Stomach smooth muscle (tissue), 2 donors: ENCODE measurements around the gene PCDHAC2.
A peak's percentile ranks its signal among the peaks of the same experiment; 100 is the strongest.

Experiments
- H3K27ac ChIP-seq: one replicate; pipeline ENCODE4 v1.7.0; 2013; ENCODE audit warnings: mild to moderate bottlenecking, low read length, inconsistent platforms
- H3K27me3 ChIP-seq, 2 donors: one replicate each; pipeline ENCODE4 v1.7.0; 2013; ENCODE audit warnings: low read length in 2 of 2; ENCODE audit not compliant: insufficient read depth in 2 of 2, control insufficient read depth in 1 of 2
- H3K36me3 ChIP-seq, 2 donors: one replicate each; pipeline ENCODE4 v1.7.0; 2013; ENCODE audit warnings: low read length in 2 of 2; ENCODE audit not compliant: control insufficient read depth in 2 of 2, insufficient read depth in 2 of 2
- H3K4me1 ChIP-seq: one replicate; pipeline ENCODE4 v1.7.0; 2013; ENCODE audit warnings: low read length; ENCODE audit not compliant: control insufficient read depth, insufficient read depth
- H3K4me3 ChIP-seq, 2 donors: one replicate each; pipeline ENCODE4 v1.7.0; 2013; ENCODE audit warnings: low read length in 2 of 2
- H3K9ac ChIP-seq, 2 donors: one replicate each; pipeline ENCODE4 v1.7.0; 2013; ENCODE audit warnings: low read length in 2 of 2, mild to moderate bottlenecking in 1 of 2
- H3K9me3 ChIP-seq, 2 donors: one replicate each; pipeline ENCODE4 v1.7.0; 2013; ENCODE audit warnings: low read length in 2 of 2; ENCODE audit not compliant: control insufficient read depth in 2 of 2
- donor health status: healthy.
- donor health status: Pancreatic carcinoma.

PCDHAC2 gene

DNA sequence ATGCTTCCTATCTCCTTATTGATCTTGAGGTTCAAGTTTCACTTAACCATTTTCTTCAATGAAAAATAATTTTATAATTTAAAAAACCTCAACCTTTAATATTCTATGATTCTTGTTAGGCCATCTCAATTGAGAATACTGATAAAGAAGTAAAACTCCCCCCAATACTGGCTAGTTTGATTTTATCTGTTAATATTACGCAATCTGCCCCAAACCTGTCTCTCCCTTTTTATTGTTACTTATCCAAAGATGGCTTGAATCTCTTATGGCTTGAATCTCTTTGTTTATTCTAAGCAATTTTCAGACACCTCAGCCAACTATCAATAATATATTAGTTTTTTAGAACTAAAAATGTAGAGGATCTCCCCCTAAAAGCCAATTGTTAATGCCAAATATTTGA is 4.1 kb upstream of the PCDHAC2 start:
- no peaks in the 10 kb centered on the region for H3K36me3 ChIP-seq
- H3K27me3 ChIP-seq = peaks cover 4 to 7% of the 10 kb centered on the region in 2 donors
- peaks cover 14% of the 10 kb centered on the region for H3K4me1 ChIP-seq
- no peak overlapping the region for H3K27ac ChIP-seq
- no peak overlapping the region for H3K9ac ChIP-seq
- no peak overlapping the region for H3K4me3 ChIP-seq
- H3K9me3 ChIP-seq = no peaks in the 10 kb centered on the region

DNA sequence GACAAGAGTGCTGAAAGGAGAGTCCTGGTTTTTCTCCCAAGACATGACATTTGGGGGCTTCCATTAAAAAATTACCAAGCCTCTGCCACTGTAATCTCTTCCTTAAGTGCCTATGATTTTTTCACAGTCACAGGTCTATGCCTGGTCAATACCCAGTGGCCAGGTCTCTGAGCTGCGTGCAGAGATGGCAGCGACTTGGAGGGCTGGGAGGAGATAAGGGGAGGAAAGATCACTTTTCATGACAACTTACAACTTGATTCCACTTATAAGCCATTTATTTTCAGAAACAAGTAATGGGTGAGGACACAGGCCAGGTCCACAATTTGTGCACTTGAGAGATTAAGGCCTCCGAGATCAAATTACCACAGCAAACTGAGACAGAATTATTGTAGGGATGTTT is 1.9 kb upstream of the PCDHAC2 start:
- H3K9ac ChIP-seq = no peak overlapping the region
- H3K9me3 ChIP-seq = no peaks in the 10 kb centered on the region
- no peak overlapping the region for H3K27ac ChIP-seq
- no peaks in the 10 kb centered on the region for H3K36me3 ChIP-seq
- peaks cover 6 to 7% of the 10 kb centered on the region in 2 donors for H3K27me3 ChIP-seq
- no peak overlapping the region for H3K4me3 ChIP-seq
- H3K4me1 ChIP-seq = peaks cover 17% of the 10 kb centered on the region

DNA sequence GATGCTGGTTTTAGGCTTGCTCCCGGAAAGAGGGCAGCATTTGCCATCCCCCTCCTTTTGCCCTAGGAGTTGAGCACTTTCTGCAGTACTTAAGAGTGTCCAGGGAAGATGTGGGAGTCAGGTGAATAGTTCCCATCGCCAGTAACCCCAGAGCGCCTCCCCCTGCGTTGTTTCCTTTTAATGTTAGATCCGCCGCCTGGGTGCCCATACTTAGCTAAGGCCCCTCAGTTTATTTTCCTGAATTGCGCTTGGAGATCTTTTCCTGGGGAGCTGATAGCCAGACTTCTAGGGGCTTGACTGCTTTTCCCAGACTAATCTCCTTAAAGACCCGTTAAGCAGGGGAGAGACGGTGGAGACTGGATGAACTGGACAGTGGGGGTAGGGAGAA is 377 bp upstream of the PCDHAC2 start:
- Histone ChIP-seq H3K36me3 (no peaks in the 10 kb centered on the region), H3K4me3 (peak overlapping the region; percentile 82 to 83), H3K27ac (no peak overlapping the region), H3K9ac (peak overlapping the region; percentile 56 to 60), H3K4me1 (peaks cover 17% of the 10 kb centered on the region), H3K27me3 (peaks cover 5 to 6% of the 10 kb centered on the region in 2 donors), H3K9me3 (no peaks in the 10 kb centered on the region)

DNA sequence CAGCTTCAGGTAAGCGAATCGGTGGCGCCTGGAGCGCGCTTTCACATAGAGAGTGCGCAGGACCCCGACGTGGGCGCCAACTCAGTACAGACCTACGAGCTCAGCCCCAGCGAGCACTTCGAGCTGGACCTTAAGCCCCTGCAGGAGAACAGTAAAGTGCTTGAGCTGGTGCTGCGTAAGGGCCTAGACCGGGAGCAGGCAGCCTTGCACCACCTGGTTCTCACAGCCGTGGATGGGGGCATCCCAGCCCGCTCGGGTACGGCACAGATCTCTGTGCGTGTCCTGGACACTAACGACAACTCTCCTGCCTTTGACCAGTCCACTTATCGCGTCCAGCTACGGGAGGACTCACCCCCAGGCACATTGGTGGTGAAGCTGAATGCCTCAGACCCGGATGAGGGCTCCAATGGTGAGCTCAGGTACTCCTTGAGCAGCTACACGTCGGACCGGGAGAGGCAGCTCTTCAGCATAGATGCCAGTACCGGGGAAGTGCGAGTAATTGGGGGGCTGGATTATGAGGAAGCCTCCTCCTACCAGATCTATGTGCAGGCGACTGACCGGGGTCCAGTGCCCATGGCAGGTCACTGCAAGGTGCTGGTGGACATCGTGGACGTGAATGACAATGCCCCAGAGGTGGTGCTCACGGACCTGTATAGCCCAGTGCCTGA is 1.1 kb downstream of the PCDHAC2 start:
- no peaks in the 10 kb centered on the region for H3K9me3 ChIP-seq
- H3K9ac ChIP-seq = no peak overlapping the region
- H3K4me1 ChIP-seq = peaks cover 17% of the 10 kb centered on the region
- peak overlapping the region; percentile 82 to 83 for H3K4me3 ChIP-seq
- no peaks in the 10 kb centered on the region for H3K36me3 ChIP-seq
- H3K27ac ChIP-seq = no peak overlapping the region
- H3K27me3 ChIP-seq = peaks cover 5 to 6% of the 10 kb centered on the region in 2 donors

DNA sequence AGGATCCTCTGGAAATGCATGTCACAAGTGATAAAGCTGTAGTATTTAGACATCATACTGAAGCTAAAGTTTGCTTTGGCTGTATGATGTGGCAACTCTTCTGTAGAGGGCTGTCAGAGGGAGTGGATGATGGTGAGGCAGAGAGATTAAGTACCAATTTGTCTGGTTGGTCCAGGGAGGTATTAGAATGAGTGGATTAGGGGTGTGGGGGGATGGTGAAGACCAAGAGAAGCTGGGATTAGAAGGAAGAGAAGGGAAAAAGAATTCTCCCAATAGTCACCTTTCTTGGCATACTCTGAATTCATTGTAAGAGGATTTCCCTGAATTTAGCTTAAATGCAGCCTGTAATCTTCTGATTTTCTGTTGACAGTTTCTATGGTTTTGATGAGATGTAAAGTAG is 3.6 kb downstream of the PCDHAC2 start:
- Histone ChIP-seq H3K4me1 (peaks cover 17% of the 10 kb centered on the region), H3K27me3 (peaks cover 5 to 6% of the 10 kb centered on the region in 2 donors), H3K4me3 (no peak overlapping the region), H3K9me3 (no peaks in the 10 kb centered on the region), H3K27ac (no peak overlapping the region), H3K36me3 (no peaks in the 10 kb centered on the region), H3K9ac (no peak overlapping the region)

DNA sequence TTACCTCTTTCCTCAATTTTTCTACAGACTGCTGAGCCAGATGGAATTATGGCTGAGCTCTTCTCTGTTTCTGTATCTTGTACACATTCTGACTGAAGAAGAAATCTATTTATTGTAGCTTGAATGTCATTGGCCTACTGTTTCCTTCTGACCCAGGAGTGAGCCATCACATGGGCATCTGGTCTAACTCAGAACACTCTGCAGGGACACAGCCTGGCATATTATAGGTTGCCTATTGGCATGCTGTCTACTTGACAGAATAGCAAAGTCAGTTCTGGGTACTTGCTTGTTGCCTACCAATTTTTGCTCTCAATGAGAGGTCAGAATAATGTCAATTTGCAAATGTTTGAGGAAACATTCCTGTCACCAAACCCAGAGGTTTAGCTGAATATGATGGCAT is 7.3 kb downstream of the PCDHAC2 start:
- no peak overlapping the region for H3K4me3 ChIP-seq
- H3K36me3 ChIP-seq = no peaks in the 10 kb centered on the region
- no peaks in the 10 kb centered on the region for H3K4me1 ChIP-seq
- no peak overlapping the region for H3K9ac ChIP-seq
- H3K27ac ChIP-seq = no peak overlapping the region
- H3K9me3 ChIP-seq = no peaks in the 10 kb centered on the region
- no peaks in the 10 kb centered on the region for H3K27me3 ChIP-seq

DNA sequence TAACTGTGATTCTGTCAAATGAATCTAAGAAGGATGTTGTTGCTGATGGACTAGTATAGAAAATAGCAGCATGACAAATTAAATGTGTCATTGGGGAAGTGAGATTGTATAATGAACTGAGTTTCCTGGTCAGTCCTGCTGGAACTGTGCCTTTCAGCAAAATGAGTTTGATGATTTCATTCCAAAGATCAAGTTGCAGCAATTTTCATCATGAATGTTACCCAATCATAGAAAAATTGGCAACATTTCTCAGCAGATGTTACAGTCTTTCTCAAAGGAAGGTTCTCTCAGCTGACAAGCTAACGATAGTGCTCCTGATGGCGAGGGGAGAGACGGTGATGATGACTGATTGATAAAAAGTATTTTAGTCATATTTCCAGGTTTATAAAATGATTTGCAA is 10.7 kb downstream of the PCDHAC2 start:
- no peak overlapping the region for H3K4me3 ChIP-seq
- no peaks in the 10 kb centered on the region for H3K4me1 ChIP-seq
- H3K27me3 ChIP-seq = no peaks in the 10 kb centered on the region
- H3K9ac ChIP-seq = no peak overlapping the region
- H3K9me3 ChIP-seq = no peaks in the 10 kb centered on the region
- H3K36me3 ChIP-seq = no peaks in the 10 kb centered on the region
- no peak overlapping the region for H3K27ac ChIP-seq

DNA sequence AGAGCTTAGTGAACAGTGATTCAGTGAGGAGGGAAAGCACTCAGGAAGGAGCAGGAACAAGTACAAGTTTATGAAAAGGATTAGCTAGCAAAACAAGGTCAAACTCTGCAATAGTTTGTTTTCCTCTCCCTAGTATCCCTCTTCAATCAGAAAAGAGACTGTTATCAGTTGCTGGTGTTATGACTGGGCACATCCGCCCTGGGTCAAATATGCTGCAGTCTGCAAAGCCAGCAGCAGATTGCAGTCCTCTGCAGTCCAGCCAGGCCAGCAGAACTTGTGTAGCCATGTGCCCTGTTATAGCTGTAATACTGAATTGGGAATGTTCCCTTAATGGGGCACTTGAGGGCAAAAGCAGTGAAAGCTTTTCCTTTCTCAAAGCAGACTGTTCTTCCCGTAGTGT is 12.0 kb downstream of the PCDHAC2 start:
- H3K4me3 ChIP-seq = no peak overlapping the region
- H3K36me3 ChIP-seq = no peaks in the 10 kb centered on the region
- no peak overlapping the region for H3K9ac ChIP-seq
- H3K4me1 ChIP-seq = no peaks in the 10 kb centered on the region
- H3K27me3 ChIP-seq = no peaks in the 10 kb centered on the region
- no peak overlapping the region for H3K27ac ChIP-seq
- no peaks in the 10 kb centered on the region for H3K9me3 ChIP-seq

DNA sequence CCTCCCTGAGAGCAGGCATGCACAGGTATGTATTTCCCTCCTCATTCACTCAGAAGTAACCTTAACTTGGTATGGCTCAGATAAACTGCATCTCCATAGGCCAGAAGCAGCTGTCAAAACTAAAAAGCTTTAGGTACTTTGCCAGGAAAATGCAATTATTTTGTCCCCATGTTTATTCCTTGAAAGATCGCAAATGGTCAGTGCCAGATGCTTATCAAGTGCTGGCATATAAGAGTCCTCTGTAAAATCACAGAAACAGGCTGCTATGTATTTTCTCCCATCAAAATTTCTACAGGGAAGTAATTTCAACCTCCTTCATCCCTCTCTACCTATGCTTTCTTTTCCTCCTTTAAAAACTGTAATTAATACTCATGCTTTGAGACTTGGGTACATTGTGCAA is 12.7 kb downstream of the PCDHAC2 start:
- H3K9ac ChIP-seq = no peak overlapping the region
- H3K4me3 ChIP-seq = no peak overlapping the region
- H3K27me3 ChIP-seq = no peaks in the 10 kb centered on the region
- no peak overlapping the region for H3K27ac ChIP-seq
- no peaks in the 10 kb centered on the region for H3K9me3 ChIP-seq
- no peaks in the 10 kb centered on the region for H3K4me1 ChIP-seq
- H3K36me3 ChIP-seq = no peaks in the 10 kb centered on the region

DNA sequence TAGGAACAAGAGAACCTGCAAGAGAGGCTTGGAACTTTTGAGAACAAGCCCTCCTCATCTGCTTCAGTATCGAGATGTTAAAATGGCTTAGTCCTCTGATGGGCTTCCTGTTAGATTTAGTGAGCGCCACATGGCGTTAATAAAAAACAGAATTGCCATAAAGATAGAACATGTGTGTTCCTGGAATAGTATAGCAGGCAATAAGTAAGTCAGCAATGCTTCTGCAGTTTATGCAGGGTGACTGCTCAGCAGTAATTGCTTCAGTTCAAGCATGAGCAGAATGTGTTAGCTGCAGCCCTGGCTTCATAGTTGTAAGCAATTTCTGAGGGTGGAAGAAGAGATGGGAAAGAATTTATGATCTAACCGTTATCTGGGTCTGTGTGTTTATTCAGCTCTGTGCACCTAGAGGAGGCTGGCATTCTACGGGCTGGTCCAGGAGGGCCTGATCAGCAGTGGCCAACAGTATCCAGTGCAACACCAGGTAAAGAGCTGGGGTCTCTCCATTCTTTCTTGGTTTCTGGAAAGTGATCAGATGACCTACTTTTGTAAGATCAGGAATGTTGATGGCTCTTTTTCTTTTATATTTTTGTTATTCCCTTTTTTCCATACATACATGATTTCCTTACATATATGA is 15.9 kb downstream of the PCDHAC2 start:
- H3K27me3 ChIP-seq = no peaks in the 10 kb centered on the region
- no peak overlapping the region for H3K27ac ChIP-seq
- no peaks in the 10 kb centered on the region for H3K36me3 ChIP-seq
- H3K4me1 ChIP-seq = no peaks in the 10 kb centered on the region
- no peak overlapping the region for H3K4me3 ChIP-seq
- H3K9ac ChIP-seq = no peak overlapping the region
- H3K9me3 ChIP-seq = no peaks in the 10 kb centered on the region

DNA sequence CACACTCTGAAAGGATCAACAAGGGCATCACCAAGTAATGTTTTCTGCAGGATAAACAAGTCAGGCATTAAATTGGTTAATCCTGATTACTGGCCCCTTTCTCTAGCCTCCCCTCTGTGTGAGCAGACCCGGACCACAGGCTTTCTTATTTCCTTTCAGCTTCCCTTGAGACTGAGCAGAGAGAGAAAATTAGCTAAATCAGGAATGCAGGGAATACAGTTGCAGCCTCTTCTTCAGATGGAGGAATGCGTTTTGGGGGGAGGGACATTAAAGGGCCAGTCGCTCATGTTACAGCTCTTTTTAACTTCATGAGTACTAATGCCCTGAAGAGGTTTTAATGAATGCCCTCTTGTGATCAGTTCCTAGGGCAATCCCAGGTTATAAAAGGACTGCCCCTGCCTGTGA is 19.8 kb downstream of the PCDHAC2 start:
- Histone ChIP-seq H3K36me3 (no peaks in the 10 kb centered on the region), H3K27ac (no peak overlapping the region), H3K9me3 (no peaks in the 10 kb centered on the region), H3K4me1 (no peaks in the 10 kb centered on the region), H3K27me3 (peaks cover 0 to 2% of the 10 kb centered on the region in 2 donors), H3K4me3 (no peak overlapping the region), H3K9ac (no peak overlapping the region)
